Naive B cell (primary cell): ENCODE data around the gene C2orf92. TPM values are rescaled to one million over a fixed set of nuclear protein-coding genes. Genes with fewer than 3 reads are reported as not detected.
"Not testable (repeated sequence)": the region's sequence is repeated elsewhere in the genome, so short reads cannot be mapped to it uniquely, and the experiment has no call there.

Experiments used
- ATAC-seq, 2 donors: fragments of 150-1000 bp; cut with Tn5 transposase; 2 replicates each; pipeline ENCODE4 v1.10.0; 2021; ENCODE audit warnings: low read depth in 2 of 2, mild to moderate bottlenecking in 2 of 2, moderate library complexity in 2 of 2
- DNase-seq: peaks from one replicate; pipeline ENCODE4 v3.0.0; 2022
- H3K27ac Mint-ChIP-seq, 6 donors: one replicate each; pipeline ENCODE4 v1.8.0; 2020 to 2022; ENCODE audit warnings: mild to moderate bottlenecking in 6 of 6, mixed read lengths in 6 of 6, moderate library complexity in 5 of 6, inconsistent platforms in 2 of 6
- H3K27me3 Mint-ChIP-seq, 3 donors: one replicate each; pipeline ENCODE4 v1.8.0; 2021 to 2022; ENCODE audit warnings: mixed read lengths in 3 of 3, mild to moderate bottlenecking in 1 of 3
- H3K36me3 Mint-ChIP-seq, 2 donors: one replicate each; pipeline ENCODE4 v1.8.0; 2020 to 2022; ENCODE audit warnings: mixed read lengths in 2 of 2, inconsistent platforms in 1 of 2, mild to moderate bottlenecking in 1 of 2
- H3K4me1 Mint-ChIP-seq, 3 donors: one replicate each; pipeline ENCODE4 v1.8.0; 2020 to 2022; ENCODE audit warnings: mixed read lengths in 3 of 3, inconsistent platforms in 1 of 3, mild to moderate bottlenecking in 1 of 3, moderate library complexity in 1 of 3
- H3K4me3 Mint-ChIP-seq, 8 donors: one replicate each; pipeline ENCODE4 v1.8.0; 2020 to 2022; ENCODE audit warnings: mild to moderate bottlenecking in 8 of 8, mixed read lengths in 8 of 8, moderate library complexity in 8 of 8, inconsistent platforms in 2 of 8
- H3K9me3 Mint-ChIP-seq, 7 donors: one replicate each; pipeline ENCODE4 v1.8.0; 2020 to 2022; ENCODE audit warnings: mixed read lengths in 7 of 7, mild to moderate bottlenecking in 5 of 7, inconsistent platforms in 2 of 7, moderate library complexity in 1 of 7
- polyA plus RNA-seq, 6 donors: library from polyadenylated mRNA; unstranded; fragments of 300-500 nt; fragmentation: Illumina TruSeq; gene quantifications; one replicate each; pipeline ENCODE4 v1.2.3, GENCODE V29; 2021; ENCODE audit warnings: low read depth in 6 of 6

Gene C2orf92
- polyA plus RNA-seq, 6 donors from 2014 or later: 0.60 to 2.5 (median 1.3) TPM; not detected in 3

DNA sequence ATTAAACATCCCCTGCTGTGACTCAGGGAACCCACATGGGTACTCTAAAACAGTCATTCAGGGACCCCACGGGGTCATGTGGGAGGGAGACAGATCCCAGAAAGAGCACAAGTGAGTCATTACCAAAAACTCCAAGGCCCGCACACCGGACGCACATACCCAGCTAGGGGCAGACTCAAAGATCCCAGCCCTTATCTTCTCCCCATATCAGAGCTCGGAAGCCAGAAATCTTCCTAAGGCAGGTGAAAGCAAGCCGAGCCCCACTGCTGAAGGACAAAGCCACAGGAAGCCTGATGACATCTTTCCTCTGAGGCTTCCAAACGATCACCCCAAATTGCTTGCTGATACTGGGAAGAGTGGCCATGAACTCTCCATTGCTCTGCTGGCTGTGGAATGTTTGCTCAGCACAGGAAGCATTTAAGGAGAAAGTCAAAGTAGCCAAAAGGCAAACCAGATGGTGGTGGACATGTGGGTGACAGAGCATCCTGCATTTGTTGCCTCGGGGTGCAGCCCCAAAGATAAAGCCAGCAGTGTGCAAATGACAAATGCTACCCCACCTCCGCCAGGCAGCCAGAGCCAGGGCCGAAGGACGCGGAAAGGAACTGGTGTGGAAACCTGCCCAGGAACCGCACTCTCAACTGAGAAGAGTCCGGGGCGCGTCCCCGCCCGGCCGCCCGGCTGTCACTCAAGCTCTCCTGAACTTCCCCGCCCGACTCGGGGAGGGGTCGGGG lies 6.5 kb upstream of the C2orf92 start:
- Mint-ChIP-seq H3K4me1 (peaks cover 24 to 43% (median 30%) of the 10 kb centered on the region in 3 donors), H3K9me3 (no peaks in the 10 kb centered on the region), H3K27me3 (no peaks in the 10 kb centered on the region), H3K4me3 (peak overlapping the region; percentile 88 to 98 (median 94)), H3K27ac (peak overlapping the region; percentile 83 to 97 (median 94)), H3K36me3 (peaks cover 0 to 6% of the 10 kb centered on the region in 2 donors)
- DNase-seq: peak; percentile 63
- ATAC-seq: peak; percentile 44 to 50

DNA sequence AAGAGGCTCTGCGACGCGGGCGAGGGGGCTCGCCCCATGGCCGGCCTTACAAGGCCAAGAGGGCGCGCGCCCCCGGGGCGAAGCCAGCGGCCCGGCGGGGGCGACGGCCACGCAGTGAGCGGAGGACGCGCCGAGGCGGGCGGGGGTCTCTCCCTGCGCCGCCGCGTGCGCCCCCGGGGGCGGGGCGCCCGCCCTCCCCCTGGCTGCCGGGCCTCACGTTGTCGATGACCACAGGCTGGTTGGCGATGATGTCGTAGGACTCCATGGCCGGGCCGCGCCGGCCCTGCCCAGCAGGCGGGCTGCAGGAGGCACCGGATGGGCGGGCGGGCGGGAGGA lies 5.9 kb upstream of the C2orf92 start:
- no peak for ATAC-seq
- peak overlapping the region in 3 of 6 donors; percentile 83 to 97 (median 95) for H3K27ac Mint-ChIP-seq

DNA sequence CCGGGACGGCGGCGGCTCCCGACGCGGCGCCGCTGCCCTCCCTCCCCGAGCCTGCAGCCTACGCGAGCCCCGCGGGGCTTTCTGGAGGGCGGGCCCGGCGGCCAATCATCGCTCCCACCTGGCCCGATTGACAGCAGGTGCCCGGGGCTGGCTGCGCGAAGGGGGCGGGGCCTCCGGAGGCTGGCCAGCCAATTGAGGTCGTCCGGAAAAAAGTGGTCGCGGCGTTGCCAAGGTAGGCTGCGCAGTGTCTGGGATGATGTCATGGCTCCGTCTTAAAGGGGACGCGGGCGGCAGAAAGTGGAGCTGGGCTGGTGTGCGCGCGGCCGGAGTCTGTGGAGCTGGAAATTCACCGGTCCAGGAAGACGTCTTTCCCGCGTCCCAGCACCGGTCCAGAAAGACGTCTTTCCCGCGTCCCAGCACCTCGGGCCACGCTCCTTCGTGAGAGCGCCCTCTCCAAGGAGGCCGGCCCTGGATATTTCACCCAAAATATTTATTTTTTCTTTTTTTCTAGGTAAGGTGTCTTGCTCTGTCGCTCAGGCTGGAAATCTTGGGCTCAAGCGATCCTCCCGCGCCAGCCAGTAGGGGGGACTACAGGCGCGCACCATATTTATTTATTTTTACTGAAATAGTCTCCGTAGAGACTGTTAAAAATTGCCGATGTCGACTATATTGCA lies 5.4 kb upstream of the C2orf92 start, which contains the start of gene ACTR1B:
Gene ACTR1B, minus strand, starts transcription at position 83 of the 674 bp plus-strand sequence. CDS start 154 bp downstream, outside the sequence.
- no peaks in the 10 kb centered on the region for H3K27me3 Mint-ChIP-seq
- ATAC-seq: peak; percentile 83
- peaks cover 24 to 43% (median 30%) of the 10 kb centered on the region in 3 donors for H3K4me1 Mint-ChIP-seq
- peak within 1 kb of the TSS; percentile 89 to 98 (median 96) for H3K4me3 Mint-ChIP-seq
- peak; percentile 98 for DNase-seq
- H3K27ac Mint-ChIP-seq: peak within 1 kb of the TSS; percentile 97 to 99 (median 98)
- no peaks in the 10 kb centered on the region for H3K36me3 Mint-ChIP-seq
- no peaks in the 10 kb centered on the region for H3K9me3 Mint-ChIP-seq

More for the DNA sequence above, 5.9 kb upstream of the C2orf92 start:
- no peak for DNase-seq
- Mint-ChIP-seq H3K4me3 (peak overlapping the region; percentile 88 to 98 (median 94)), H3K9me3 (no peaks in the 10 kb centered on the region), H3K36me3 (peaks cover 0 to under 1% of the 10 kb centered on the region in 2 donors), H3K27me3 (no peaks in the 10 kb centered on the region), H3K4me1 (peaks cover 24 to 43% (median 30%) of the 10 kb centered on the region in 3 donors)

DNA sequence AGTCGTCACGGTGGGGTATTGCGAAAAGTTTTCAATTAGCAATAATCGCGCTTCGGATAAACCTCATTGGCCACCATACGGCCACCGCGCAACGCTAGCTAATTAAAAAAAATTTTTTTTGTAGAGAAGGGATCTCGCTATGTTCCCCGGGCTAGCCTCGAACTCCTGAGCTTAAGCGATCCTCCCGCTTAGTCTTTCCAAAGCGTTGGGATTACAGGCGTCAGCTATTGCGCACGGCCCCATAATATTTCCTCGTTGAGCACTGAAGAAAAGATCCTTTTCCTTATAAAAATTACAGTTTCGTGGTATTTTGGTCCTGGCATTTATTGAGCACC lies 4.9 kb upstream of the C2orf92 start:
- no peaks in the 10 kb centered on the region for H3K36me3 Mint-ChIP-seq
- no peak for DNase-seq
- ATAC-seq: no peak
- peak overlapping the region; percentile 97 to 99 (median 98) for H3K27ac Mint-ChIP-seq
- no peaks in the 10 kb centered on the region for H3K9me3 Mint-ChIP-seq
- H3K4me1 Mint-ChIP-seq: peaks cover 24 to 42% (median 30%) of the 10 kb centered on the region in 3 donors
- peak overlapping the region; percentile 89 to 98 (median 96) for H3K4me3 Mint-ChIP-seq
- no peaks in the 10 kb centered on the region for H3K27me3 Mint-ChIP-seq

DNA sequence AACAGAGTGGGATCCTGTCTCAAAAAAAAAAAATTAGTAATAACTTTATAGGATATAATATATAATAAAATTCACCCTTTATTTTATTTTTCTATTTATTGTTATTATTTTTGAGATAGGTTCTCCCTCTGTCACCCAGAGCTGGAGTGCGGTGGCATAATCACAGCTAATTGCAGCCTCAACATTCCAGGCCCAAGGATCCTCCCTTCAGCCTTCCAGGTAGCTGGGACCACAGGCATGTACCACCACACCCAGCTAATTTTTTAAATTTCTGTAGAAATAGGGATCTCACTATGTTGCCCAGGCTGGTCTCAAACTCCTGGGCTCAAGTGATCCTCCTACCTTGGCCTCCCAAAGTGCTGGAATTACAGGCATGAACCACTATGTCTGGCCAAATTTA lies 958 bp downstream of the C2orf92 start:
- Mint-ChIP-seq H3K27ac (no peak overlapping the region), H3K4me3 (no peak overlapping the region), H3K4me1 (peaks cover 0 to 4% (median 4%) of the 10 kb centered on the region in 3 donors), H3K27me3 (no peaks in the 10 kb centered on the region), H3K9me3 (no peaks in the 10 kb centered on the region), H3K36me3 (no peaks in the 10 kb centered on the region)
- DNase-seq (no peak), ATAC-seq (no peak)

DNA sequence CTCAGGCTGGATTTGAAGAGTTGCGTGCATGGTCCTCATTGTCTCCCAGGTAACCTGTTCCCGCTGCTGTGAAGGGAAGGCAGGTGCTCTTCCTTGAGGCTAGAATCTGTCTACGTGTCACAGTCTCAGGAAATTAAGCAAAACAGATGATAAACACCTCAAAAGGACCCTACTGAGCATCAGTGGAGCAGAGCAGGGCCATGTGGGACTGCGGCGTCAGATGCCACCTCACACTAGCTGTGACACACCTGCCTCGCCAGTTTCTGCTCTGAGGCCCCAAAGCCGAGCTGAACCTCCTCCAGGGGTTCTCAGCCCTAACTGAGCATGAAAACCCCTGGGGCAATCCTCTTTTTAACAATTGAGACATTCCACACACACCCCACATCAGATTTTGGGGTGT lies 2.0 kb downstream of the C2orf92 start:
- Mint-ChIP-seq H3K36me3 (no peaks in the 10 kb centered on the region), H3K9me3 (no peaks in the 10 kb centered on the region), H3K4me1 (peaks cover 0 to 4% (median 4%) of the 10 kb centered on the region in 3 donors), H3K4me3 (no peak overlapping the region), H3K27me3 (no peaks in the 10 kb centered on the region), H3K27ac (no peak overlapping the region)
- ATAC-seq (no peak), DNase-seq (no peak)

DNA sequence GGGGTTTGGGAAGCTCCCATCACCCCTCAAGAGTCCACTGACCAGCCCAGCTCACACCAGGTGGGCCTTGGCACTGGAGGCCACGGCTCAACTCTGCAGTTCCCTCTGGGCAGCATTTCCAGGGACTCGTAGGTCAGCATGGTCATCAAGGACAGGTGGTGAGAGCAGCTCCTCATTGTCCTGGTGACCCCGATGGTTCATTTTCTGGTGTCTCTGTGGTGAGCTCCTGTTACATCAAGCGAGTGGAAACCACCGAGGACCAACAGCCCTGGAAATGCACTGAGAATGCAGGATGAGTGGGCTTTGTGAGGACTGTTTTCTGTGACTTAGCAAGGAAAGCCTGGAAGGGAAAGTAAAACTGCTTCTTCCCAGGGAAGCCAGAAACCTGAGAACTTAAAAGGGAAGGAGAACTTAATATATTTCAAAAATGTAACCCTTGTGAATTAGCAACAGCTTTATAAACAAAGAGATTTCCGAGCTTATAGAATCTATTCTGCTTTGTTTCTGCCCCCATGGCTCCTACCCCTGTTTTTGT lies 3.2 kb downstream of the C2orf92 start:
- ATAC-seq, H3K36me3 Mint-ChIP-seq, H3K4me3 Mint-ChIP-seq, H3K4me1 Mint-ChIP-seq, H3K27ac Mint-ChIP-seq, DNase-seq, H3K27me3 Mint-ChIP-seq, H3K9me3 Mint-ChIP-seq: not testable (repeated sequence)

DNA sequence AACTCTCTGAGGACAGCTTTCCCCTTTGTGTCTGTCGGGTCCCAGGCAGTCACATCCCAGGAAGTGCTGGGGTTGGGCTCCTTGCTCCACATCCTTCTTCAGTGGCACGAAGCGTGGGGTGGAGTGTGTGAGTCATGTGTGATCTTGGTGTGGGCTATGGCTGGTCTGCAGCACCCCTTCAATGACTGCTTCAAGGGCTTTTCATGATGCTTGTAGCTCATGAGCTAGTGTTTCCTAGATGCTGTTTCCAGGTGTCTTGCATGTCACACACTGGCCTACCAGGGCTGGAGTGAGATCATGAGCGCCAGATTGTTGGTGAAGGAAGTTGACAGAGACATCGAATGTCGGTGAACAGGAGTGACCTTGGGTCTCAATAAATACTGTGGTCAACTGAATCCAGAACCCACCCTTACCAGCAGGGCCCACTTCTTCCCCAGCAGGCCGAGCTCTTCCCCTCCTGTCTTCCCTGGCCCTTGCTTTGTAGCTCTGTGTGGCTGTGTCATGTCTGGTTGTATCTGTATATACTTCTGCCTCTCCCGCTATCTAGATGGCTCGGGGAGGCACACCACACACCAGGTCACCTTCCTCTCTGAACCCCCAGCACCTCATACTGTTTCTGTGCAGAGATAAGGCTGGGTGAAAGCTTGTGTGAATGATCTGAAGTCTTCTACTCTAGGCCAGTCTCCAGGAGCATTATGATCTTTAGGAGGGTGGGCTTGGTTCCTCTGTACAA lies 3.8 kb downstream of the C2orf92 start:
- no peaks in the 10 kb centered on the region for H3K9me3 Mint-ChIP-seq
- no peak for DNase-seq
- peaks cover 0 to 4% (median 0%) of the 10 kb centered on the region in 3 donors for H3K4me1 Mint-ChIP-seq
- peak overlapping the region in 1 of 6 donors; percentile 57 for H3K27ac Mint-ChIP-seq
- no peak overlapping the region for H3K4me3 Mint-ChIP-seq
- no peak for ATAC-seq
- H3K36me3 Mint-ChIP-seq: peaks cover 0 to 4% of the 10 kb centered on the region in 2 donors
- H3K27me3 Mint-ChIP-seq: no peaks in the 10 kb centered on the region

DNA sequence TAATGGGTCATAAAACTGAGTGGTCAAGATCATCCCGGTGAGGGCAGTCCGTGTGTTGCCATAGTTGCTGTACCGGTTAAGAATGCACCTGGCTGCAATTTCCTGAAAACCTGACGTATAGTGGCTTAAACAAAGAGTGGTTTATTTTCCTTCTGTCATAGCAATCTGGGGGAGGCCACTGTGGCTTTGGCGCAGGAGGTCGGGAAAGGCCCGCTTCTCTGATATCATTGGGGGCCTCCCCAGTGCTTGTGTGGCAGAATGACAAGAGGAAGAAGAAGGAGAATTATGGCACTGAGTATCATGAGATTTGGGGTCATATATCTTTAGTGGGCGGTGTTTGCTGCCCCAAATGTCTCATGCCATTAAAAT lies 4.4 kb downstream of the C2orf92 start:
- Mint-ChIP-seq H3K36me3 (peaks cover 0 to 4% of the 10 kb centered on the region in 2 donors), H3K4me3 (no peak overlapping the region), H3K27ac (no peak overlapping the region), H3K27me3 (no peaks in the 10 kb centered on the region), H3K9me3 (no peaks in the 10 kb centered on the region), H3K4me1 (peaks cover 0 to 4% (median 0%) of the 10 kb centered on the region in 3 donors)
- DNase-seq (no peak), ATAC-seq (peak in 1 of 2 donors; percentile 18)

DNA sequence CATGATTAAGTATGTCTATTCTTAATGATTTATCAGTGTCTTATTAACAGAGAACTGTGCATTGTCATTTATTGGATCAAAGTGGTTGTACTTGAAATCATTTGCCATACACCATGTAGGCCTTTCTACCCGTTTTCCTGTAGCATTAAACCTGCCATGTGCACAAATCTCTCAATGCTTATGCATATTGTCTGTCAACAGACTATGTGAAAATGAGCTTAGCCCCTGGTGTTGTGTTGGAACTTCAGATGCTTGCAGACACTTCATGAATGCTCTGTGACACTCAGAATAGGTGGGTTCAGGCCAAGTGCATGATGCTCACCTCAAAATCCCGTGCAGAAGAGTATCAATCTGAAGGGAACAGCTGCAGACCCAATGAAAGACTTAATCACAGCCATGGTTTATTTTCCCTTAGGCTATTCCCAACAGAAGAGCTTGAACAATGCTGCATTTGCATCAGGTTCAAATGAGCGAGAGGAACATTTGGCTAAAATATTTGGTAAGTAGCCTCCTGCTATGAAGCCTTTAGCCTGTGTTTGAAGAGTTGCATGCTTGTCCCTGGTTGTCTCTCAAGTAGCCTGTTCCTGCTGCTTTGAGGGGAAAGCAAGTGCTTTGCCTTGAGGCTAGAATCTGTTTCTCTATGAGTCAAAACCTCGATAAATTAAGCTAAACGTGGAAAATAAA lies 6.1 kb downstream of the C2orf92 start:
- Mint-ChIP-seq H3K9me3 (peaks cover 0 to 4% (median 0%) of the 10 kb centered on the region in 7 donors), H3K4me3 (no peak overlapping the region), H3K27ac (no peak overlapping the region), H3K36me3 (peaks cover 0 to 4% of the 10 kb centered on the region in 2 donors), H3K4me1 (peaks cover 0 to 4% (median 0%) of the 10 kb centered on the region in 3 donors), H3K27me3 (no peaks in the 10 kb centered on the region)
- ATAC-seq (no peak), DNase-seq (no peak)

DNA sequence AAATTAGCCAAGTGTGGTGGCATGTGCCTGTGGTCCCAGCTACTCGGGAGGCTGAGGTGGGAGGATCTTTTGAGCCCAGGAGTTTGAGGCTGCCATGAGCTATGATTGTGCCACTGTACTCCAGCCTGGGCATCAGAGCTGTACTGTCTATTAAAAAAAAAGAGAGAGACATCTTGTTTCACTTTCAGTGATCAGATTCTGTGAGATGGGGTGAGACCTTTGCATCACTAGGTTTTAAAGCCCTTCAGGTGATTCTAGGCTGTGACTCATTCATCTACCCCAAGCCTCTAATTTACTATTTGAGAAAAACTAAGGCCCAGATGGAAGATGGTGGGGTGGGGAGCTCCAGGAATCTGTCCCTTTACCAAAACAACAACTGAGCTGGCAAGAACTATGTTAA lies 7.1 kb downstream of the C2orf92 start:
- Mint-ChIP-seq H3K27ac (no peak overlapping the region), H3K4me3 (no peak overlapping the region), H3K4me1 (peaks cover 0 to 4% (median 0%) of the 10 kb centered on the region in 3 donors), H3K36me3 (peaks cover 0 to 4% of the 10 kb centered on the region in 2 donors), H3K27me3 (no peaks in the 10 kb centered on the region), H3K9me3 (peaks cover 0 to 4% (median 0%) of the 10 kb centered on the region in 7 donors)
- ATAC-seq (no peak), DNase-seq (no peak)

DNA sequence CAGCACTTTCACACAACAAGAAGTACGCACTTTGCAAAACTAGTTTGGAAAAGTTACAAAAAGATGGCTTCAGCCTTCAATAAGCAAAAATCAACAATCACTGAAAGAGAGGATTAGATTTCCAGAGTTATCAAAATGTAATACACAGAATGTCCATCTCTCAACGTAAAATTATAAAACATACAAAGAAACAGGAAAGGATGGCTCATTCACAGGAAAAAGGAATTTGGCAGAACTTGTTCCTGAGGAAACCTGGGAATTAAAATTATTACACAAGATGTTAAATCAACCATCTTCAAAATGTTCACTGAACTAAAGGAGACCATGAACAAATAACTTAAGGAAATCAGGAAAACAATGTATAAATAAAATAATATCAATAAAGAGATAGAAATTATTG lies 8.0 kb downstream of the C2orf92 start:
- peaks cover 0 to 4% (median 0%) of the 10 kb centered on the region in 3 donors for H3K4me1 Mint-ChIP-seq
- no peak overlapping the region for H3K27ac Mint-ChIP-seq
- H3K9me3 Mint-ChIP-seq: peaks cover 0 to 4% (median 0%) of the 10 kb centered on the region in 7 donors
- DNase-seq (no peak), ATAC-seq (no peak)
- H3K27me3 Mint-ChIP-seq: no peaks in the 10 kb centered on the region
- H3K36me3 Mint-ChIP-seq: peaks cover 0 to 4% of the 10 kb centered on the region in 2 donors
- no peak overlapping the region for H3K4me3 Mint-ChIP-seq

DNA sequence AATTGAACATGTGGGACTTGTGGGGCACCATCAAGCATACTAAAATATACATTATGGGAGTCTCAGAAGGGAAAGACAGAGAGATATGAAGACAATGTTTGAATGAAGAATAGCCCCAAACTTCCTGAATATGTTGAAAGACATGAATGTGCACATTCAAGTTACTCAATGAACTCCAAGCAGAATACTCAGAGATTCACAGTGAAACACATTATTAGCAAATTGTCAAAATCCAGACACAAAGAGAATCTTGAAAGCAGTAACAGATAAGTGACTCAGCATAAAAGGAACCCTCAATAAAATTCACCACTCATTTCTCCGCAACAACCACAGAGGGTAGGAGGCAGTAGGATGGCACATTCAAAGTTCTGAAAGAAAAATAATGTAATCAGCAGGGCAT lies 8.8 kb downstream of the C2orf92 start:
- Mint-ChIP-seq H3K4me3 (no peak overlapping the region), H3K27me3 (no peaks in the 10 kb centered on the region), H3K4me1 (peaks cover 0 to 4% (median 0%) of the 10 kb centered on the region in 3 donors), H3K27ac (no peak overlapping the region), H3K36me3 (peaks cover 0 to 4% of the 10 kb centered on the region in 2 donors), H3K9me3 (peaks cover 0 to 4% (median 0%) of the 10 kb centered on the region in 7 donors)
- ATAC-seq: no peak
- no peak for DNase-seq
